Forelimb muscle (tissue), 1 donor: ENCODE data around the gene SEMG2. TPM values are rescaled to one million over a fixed set of nuclear protein-coding genes. Genes with fewer than 3 reads are reported as not detected.

Source experiments
- polyA plus RNA-seq: library from polyadenylated mRNA; unstranded; fragments of 120-200 nt; gene quantifications from one replicate; pipeline ENCODE4 v1.2.1, GENCODE V29; 2013; ENCODE audit not compliant: insufficient read length

The SEMG2 gene
- polyA plus RNA-seq, 1 donor = not detected

Other genes starting within 250 kb of the SEMG2 start
- not detected for gene KCNS1, start 120.2 kb upstream of the SEMG2 start, polyA plus RNA-seq
- not detected for gene WFDC5, start 106.2 kb upstream of the SEMG2 start, polyA plus RNA-seq
- gene WFDC12, start 96.9 kb upstream of the SEMG2 start, polyA plus RNA-seq = not detected
- not detected for gene PI3, start 46.5 kb upstream of the SEMG2 start, polyA plus RNA-seq
- gene SEMG1, start 14.3 kb upstream of the SEMG2 start, polyA plus RNA-seq = not detected
- gene SLPI, start 33.2 kb downstream of the SEMG2 start, polyA plus RNA-seq = not detected
- gene RBPJL, start 85.5 kb downstream of the SEMG2 start, polyA plus RNA-seq = not detected
- gene MATN4, start 86.9 kb downstream of the SEMG2 start, polyA plus RNA-seq = 0.57 TPM
- 8.5 TPM for gene SDC4, start 127.1 kb downstream of the SEMG2 start, polyA plus RNA-seq
- gene SYS1, start 141.8 kb downstream of the SEMG2 start, polyA plus RNA-seq = 14.2 TPM
- gene TP53TG5, start 157.0 kb downstream of the SEMG2 start, polyA plus RNA-seq = 0.68 TPM
- 30.5 TPM for gene DBNDD2, start 186.9 kb downstream of the SEMG2 start, polyA plus RNA-seq
- gene PIGT, start 194.8 kb downstream of the SEMG2 start, polyA plus RNA-seq = 70.1 TPM
- gene WFDC2, start 248.4 kb downstream of the SEMG2 start, polyA plus RNA-seq = 0.25 TPM